Activated naive CD4-positive, alpha-beta T cell treated with anti-CD3 and anti-CD28 coated beads, Interleukin-2, amount 50 U/mL, for 72 hours (primary cell): Measurements from ENCODE around the gene PNLDC1. TPM values are rescaled to one million over a fixed set of nuclear protein-coding genes. Genes with fewer than 3 reads are reported as not detected.
"Not testable (repeated sequence)": the region's sequence is repeated elsewhere in the genome, so short reads cannot be mapped to it uniquely, and the experiment has no call there.

Experiments
- ATAC-seq, 2 donors: fragments of 150-1000 bp; cut with Tn5 transposase; 2 replicates each; pipeline ENCODE4 v1.10.0; 2021; ENCODE audit warnings: mild to moderate bottlenecking in 2 of 2, moderate library complexity in 2 of 2
- DNase-seq, 2 donors: peaks; one replicate each; pipeline ENCODE4 v3.0.0; 2021 to 2022; ENCODE audit warnings: low spot score in 2 of 2
- H3K27ac Mint-ChIP-seq, 2 donors: one replicate each; pipeline ENCODE4 v1.8.0; 2022; ENCODE audit warnings: mild to moderate bottlenecking in 2 of 2, mixed read lengths in 2 of 2
- H3K36me3 Mint-ChIP-seq, 2 donors: one replicate each; pipeline ENCODE4 v1.8.0; 2022; ENCODE audit warnings: mixed read lengths in 2 of 2
- H3K9me3 Mint-ChIP-seq, 2 donors: one replicate each; pipeline ENCODE4 v1.8.0; 2022; ENCODE audit warnings: mixed read lengths in 2 of 2
- total RNA-seq, 2 donors: library from RNA; stranded (reverse); gene quantifications; one replicate each; pipeline ENCODE4 v1.2.3, GENCODE V29; 2022

Gene PNLDC1
- total RNA-seq, 2 donors from 2014 or later = 0.35 to 0.80 TPM

- Mint-ChIP-seq H3K9me3 (peaks cover 0 to 5% of the 10 kb centered on the region in 2 donors), H3K36me3 (no peaks in the 10 kb centered on the region), H3K27ac (no peak overlapping the region)
- DNase-seq = no peak
- ATAC-seq = no peak
These were observed 58.2 kb downstream of the PNLDC1 start for GRCh38 chr6:159858259-159858658.

GRCh38 chr6:159860482-159860881, 60.4 kb downstream of the PNLDC1 start:
- ATAC-seq = no peak
- no peaks in the 10 kb centered on the region for H3K36me3 Mint-ChIP-seq
- no peak overlapping the region for H3K27ac Mint-ChIP-seq
- DNase-seq = no peak
- H3K9me3 Mint-ChIP-seq = peaks cover 0 to 5% of the 10 kb centered on the region in 2 donors

GRCh38 chr6:159862103-159862502, 62.0 kb downstream of the PNLDC1 start:
- ATAC-seq (peak; percentile 55 to 78), DNase-seq (no peak)
- H3K9me3 Mint-ChIP-seq = peaks cover 0 to 7% of the 10 kb centered on the region in 2 donors
- no peaks in the 10 kb centered on the region for H3K36me3 Mint-ChIP-seq
- H3K27ac Mint-ChIP-seq = peak overlapping the region; percentile 36 to 61

- peak in 1 of 2 donors; percentile 26 for DNase-seq
- ATAC-seq = peak; percentile 53 to 59
- not testable (repeated sequence) for H3K9me3 Mint-ChIP-seq, H3K36me3 Mint-ChIP-seq
- peak overlapping the region in 1 of 2 donors; percentile 36 for H3K27ac Mint-ChIP-seq
These were observed 63.3 kb downstream of the PNLDC1 start for GRCh38 chr6:159863341-159863740.

- DNase-seq (no peak), ATAC-seq (no peak)
- peaks cover 0 to 6% of the 10 kb centered on the region in 2 donors for H3K9me3 Mint-ChIP-seq
- no peaks in the 10 kb centered on the region for H3K36me3 Mint-ChIP-seq
- no peak overlapping the region for H3K27ac Mint-ChIP-seq
These were observed 65.3 kb downstream of the PNLDC1 start for GRCh38 chr6:159865226-159865920.

- ATAC-seq (no peak), DNase-seq (no peak)
- H3K36me3 Mint-ChIP-seq = no peaks in the 10 kb centered on the region
- H3K9me3 Mint-ChIP-seq = peaks cover 0 to 6% of the 10 kb centered on the region in 2 donors
- no peak overlapping the region for H3K27ac Mint-ChIP-seq
These were observed 66.5 kb downstream of the PNLDC1 start for GRCh38 chr6:159866286-159867247.

Other genes with a start within 250 kb of the PNLDC1 start
- gene SOD2, start 107.0 kb upstream of the PNLDC1 start, total RNA-seq = 100 to 1,000 TPM; 154 to 182 TPM
- gene WTAP, start 72.8 kb upstream of the PNLDC1 start, total RNA-seq = 10 to 100 TPM; 89.9 to 94.3 TPM
- gene ACAT2, start 38.2 kb upstream of the PNLDC1 start, total RNA-seq = 100 to 1,000 TPM in 1 of 2 donors, 10 to 100 TPM in 1; 78.9 to 113 TPM
- gene TCP1, start 10.7 kb upstream of the PNLDC1 start, total RNA-seq = 100 to 1,000 TPM; 378 to 626 TPM
- gene MRPL18, start 9.8 kb upstream of the PNLDC1 start, total RNA-seq = 10 to 100 TPM; 95.2 to 97.4 TPM
- gene MAS1, start 90.7 kb downstream of the PNLDC1 start, total RNA-seq = under 1 TPM in 1 of 2 donors, not detected in 1; 0.02 TPM
- gene IGF2R, start 168.8 kb downstream of the PNLDC1 start, total RNA-seq = 100 to 1,000 TPM in 1 of 2 donors, 10 to 100 TPM in 1; 73.8 to 105 TPM